NCI-H2171 treated with DMSO at 0.1 percent for 48 hours (cell line): ENCODE data around the gene FAF2.
"Not testable (repeated sequence)": the region's sequence is repeated elsewhere in the genome, so short reads cannot be mapped to it uniquely, and the experiment has no call there.

Experiments used
- DNase-seq: peaks from one replicate; lab custom pipeline; 2025; lab: John Stamatoyannopoulos, UW

Gene FAF2

DNA sequence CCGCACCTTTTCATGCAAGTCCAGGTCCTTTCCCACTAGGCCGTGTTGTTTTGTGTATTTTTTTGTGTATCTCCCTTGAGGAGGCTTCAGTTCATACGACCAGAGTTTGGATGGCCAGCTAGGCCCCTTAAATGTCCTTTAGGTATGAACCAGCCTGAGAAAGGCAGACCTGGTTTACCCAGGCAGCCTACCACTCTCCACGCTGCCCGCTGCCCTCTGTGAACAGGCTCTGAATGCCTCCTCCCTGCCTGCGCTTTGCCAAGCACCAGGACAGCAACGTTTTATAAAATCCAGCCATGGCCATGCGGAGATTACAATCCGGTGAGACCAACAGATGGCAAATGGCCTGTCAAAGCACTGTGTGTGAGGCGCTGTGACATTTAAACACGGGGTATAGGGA is 31.2 kb upstream of the FAF2 start:
- DNase-seq = no peak

DNA sequence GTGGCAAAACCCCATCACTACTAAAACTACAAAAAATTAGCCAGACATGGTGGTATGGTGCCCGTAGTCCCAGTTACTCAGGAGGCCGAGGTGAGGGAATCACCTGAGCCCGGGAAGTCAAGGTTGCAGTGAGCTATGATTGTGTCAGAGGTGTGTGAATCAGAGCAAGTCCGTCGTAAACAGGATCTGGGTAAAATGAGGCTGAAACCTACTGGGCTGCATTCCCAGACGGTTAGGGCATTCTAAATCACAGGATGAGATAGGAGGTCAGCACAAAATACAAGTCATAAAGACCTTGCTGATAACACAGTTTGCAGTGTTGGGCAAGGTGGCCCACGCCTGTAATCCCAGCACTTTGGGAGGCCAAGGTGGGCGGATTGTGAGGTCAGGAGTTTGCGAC is 29.9 kb upstream of the FAF2 start:
- no peak for DNase-seq

- DNase-seq = no peak
Observed at GRCh38 chr5:176420086-176420485, 28.1 kb upstream of the FAF2 start.

GRCh38 chr5:176420972-176421544 is 27.1 kb upstream of the FAF2 start:
- no peak for DNase-seq

- no peak for DNase-seq
Observed at GRCh38 chr5:176424181-176424580, 24.0 kb upstream of the FAF2 start.

DNA sequence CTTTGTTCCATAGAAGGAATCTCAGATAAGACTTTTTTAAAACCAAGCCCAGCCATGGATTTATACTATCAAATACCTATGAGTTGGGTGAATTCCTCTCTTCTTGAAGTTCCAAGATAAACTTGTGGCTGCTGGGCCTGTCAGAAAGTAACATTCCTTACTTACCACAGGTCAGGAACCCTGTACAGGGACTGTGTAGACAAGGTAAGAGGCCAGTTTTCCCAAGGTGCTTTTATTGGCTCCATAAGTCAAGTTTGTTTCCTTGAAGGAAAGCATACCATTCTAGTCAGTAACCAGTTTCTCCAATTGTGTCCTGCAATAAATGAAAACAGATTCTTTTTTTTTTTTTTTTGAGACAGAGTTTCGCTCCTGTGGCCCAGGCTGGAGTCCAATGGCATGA is 23.0 kb upstream of the FAF2 start:
- DNase-seq = no peak

DNA sequence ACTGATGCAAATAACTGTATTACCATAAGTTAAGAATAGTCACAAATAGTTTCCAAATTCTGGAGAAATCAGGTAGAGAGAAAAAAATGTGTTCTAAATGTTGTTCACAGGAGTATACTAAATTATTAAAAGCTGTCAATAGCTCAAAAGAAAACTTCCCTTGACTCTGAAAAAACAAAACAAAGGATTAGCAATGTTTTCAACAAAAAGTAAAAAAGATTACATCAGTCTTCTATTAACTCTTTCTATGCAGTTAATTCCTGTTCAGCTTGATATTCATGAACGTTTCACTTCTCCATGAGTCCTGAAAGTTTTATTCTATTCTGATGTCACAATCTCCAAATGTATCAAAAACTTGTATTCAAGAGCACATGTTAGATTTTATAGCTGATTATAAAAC is 22.4 kb upstream of the FAF2 start:
- no peak for DNase-seq

- DNase-seq = no peak
Observed at GRCh38 chr5:176426876-176427275, 21.3 kb upstream of the FAF2 start.

- DNase-seq = no peak
Observed at GRCh38 chr5:176427971-176428370, 20.2 kb upstream of the FAF2 start.

DNA sequence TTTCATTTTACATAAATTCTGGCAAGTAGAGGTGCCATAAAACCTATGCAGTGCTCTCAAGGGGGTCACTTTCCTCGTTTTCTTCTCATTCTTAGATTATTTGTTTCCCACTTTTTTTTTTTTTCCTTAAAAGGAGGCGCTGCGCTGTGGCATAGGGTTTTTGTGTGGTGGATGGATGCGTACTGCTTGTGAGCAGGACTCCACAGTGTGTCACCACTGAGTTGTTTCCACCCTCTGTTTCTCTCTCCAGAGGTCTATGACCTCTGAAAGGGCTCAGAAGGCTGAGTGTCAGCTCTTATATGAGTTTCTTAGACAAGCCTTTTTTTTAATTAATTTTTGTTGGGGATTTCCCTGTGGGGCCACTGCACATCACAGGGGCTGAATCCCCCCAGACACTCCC is 18.2 kb upstream of the FAF2 start:
- no peak for DNase-seq

DNA sequence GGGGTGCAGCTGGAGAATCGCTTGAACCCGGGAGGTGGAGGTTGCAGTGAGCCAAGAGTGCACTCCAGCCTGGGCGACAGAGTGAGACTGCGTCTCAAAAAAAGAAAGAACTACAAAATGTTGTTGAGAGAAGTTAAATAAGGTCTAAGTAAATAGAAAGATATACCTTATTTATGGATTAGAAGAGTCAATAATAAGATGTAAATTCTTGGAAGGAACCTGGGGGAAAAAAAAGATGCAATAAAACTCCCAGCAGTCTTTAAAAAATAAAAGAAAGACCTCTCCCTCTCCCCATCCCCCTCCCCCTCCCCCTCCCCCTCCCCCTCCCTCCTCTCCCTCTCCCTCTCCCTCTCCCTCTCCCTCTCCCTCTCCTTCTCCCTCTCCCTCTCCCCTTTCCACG is 15.5 kb upstream of the FAF2 start:
- DNase-seq = no peak

DNA sequence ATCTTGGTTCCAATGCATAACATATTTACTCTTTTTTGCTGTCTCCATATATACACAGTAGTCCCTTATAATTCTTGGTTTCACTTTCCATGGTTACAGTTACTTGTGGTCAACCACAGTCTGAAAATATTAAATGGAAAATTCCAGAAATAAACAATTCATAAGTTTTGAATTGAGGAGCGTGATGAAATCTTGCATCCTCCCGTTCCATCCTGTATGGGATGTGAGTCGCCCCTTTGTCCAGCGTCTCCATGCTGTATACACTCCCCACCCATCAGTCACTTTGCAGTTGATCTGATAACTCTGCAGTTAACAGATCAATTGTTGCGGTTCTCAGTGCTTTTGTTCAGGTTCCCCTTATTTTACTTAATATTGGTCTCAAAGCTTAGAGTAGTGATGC is 11.5 kb upstream of the FAF2 start:
- DNase-seq = no peak

DNA sequence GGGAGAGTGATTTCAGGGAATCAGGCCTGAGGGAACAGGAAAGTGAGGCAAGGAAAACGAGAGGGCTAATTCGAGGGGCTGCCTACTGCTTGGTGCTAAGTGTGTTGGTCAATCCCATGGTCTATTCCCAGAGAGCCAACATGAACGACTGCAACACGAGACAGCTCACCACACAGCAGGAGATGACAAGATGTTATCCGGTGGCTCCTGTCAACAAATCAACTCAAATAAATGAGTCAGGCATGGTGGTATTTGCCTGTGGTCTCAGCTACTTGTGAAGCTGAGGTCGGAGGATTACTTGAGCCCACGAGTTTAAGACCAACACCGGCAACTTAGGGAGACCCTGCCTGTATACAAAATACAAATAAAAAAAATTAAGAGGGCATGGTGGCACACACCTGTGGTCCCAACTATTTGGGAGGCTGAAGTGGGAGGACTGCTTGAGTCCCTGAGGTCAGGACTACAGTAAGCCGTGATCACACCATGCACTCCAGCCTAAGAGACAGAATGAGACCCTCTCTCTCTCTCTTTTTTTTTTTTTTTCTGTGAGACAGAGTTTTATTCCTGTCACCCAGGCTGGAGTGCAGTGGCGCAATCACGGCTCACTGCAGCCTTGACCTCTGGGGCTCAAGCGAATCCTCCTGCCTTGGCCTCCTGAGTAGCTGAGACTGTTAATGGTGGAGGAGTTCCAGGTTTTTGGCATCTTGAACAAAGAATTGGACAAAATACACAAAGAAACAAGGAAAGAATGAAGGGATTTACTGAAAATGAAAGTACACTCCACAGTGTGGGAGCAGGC is 9.0 kb upstream of the FAF2 start:
- DNase-seq = no peak

DNA sequence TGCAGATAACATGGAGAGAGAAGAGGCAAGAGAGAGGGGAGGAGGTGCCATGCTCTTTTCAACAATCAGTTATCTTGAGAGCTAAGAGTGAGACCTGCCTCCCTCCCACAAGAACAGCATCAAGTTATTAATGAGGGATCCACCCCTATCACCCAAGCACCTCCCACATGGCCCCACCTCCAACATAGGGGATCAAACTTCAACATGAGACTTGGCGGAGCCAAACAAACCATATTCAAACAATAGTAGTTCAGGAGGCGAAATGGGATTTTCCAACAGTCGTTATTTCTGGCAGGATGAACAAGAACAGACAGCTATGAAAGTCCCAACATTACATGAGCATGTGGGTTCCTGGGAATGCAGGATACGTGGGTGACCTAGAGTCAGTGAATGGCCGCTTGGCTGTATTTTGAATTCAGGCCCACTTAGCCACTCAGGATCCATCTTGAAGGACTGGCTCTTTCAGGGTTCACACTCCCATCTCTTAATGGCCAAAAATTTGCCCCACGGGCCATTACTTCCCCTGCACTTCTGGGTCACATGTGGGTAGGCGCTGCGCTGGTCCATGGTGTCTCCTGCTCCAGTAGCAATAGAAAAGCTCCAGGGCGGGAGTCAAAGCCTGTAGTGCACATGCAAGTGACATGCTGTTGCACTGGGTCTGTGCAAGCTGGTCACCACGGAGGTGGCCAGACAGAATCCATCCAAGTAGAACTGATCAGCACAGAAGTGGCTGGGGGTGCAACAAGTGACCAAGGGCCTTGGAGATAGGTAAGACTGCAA is 7.1 kb upstream of the FAF2 start:
- no peak for DNase-seq

DNA sequence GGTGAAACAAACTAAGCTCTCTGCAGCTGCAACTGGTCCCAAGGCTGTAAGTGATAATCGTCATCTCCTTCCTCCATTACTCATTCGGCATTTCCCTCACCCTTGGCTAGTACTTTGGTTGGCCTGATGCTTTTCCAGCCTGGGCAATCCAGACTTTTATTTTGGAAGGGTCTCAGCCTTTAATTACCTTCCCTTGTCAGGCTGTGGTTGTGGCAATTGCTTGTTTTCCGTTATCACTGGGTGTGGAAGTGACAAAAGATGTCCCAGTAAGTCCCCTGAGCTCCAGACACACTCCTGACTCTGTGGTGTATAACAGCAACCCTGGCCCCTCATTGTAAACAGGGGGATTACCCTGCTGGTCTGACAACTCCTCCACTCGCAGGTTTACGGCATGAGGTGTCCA is 6.3 kb upstream of the FAF2 start:
- DNase-seq = no peak

- DNase-seq = not testable (repeated sequence)
Observed at GRCh38 chr5:176442911-176443310, 5.3 kb upstream of the FAF2 start.

DNA sequence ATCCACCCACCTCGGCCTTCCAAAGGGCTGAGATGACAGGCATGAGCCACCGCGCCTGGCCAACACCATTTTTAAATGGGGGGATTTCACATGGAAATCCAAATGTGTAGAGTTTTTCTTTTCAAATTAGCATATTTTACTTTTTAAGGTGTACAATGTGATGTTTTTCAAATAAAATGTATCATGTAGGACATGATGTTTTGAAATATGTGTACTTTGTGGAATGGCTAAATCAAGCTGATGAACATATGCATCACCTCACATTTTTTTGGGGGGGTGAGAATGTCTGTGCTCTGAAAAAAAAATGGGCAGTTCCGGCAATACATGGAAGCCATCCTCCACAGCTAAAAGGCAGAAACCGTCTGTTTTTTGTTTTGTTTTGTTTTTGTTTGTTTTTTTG is 3.4 kb upstream of the FAF2 start:
- no peak for DNase-seq

- DNase-seq = no peak
Observed at GRCh38 chr5:176446028-176446665, 2.0 kb upstream of the FAF2 start.

GRCh38 chr5:176446884-176447590 is 1.1 kb upstream of the FAF2 start:
- no peak for DNase-seq

DNA sequence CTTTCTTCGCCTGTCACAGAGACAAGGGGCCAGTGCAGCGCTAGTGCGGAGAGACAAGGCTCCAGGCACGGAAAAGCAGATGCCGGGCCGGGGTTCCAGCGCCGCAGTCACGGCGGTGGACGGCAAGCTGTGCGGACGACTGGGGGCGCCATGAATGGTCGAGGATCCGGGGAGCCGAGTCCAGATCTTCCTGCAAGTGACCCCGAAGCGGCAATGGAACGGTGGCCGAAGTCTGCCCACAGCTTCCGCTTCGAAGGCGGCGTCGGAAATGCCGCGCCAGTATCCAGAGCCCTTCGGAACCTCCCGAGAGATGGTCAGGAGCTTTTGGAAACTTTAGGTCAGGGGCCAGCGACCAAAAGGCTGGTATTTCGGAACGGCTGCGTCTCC is 601 bp upstream of the FAF2 start:
- no peak for DNase-seq

- no peak for DNase-seq
Observed at GRCh38 chr5:176450077-176450476, 1.9 kb downstream of the FAF2 start.

GRCh38 chr5:176454724-176455394 is 6.7 kb downstream of the FAF2 start:
- DNase-seq = no peak
